Brain pericyte (primary cell): ENCODE results near the gene SDS.
"Not testable (repeated sequence)": the region's sequence is repeated elsewhere in the genome, so short reads cannot be mapped to it uniquely, and the experiment has no call there.

Source experiments
- DNase-seq: peaks from one replicate; pipeline ENCODE4 v3.0.0-alpha.2; 2012; ENCODE audit warnings: low read depth, low spot score

Gene SDS

GRCh38 chr12:113378291-113378690 lies 25.4 kb downstream of the SDS start:
- no peak for DNase-seq

GRCh38 chr12:113374823-113375428 lies 28.8 kb downstream of the SDS start:
- no peak for DNase-seq

GRCh38 chr12:113373969-113374368 lies 29.7 kb downstream of the SDS start:
- no peak for DNase-seq

- no peak for DNase-seq
These were observed 30.2 kb downstream of the SDS start for GRCh38 chr12:113373440-113373839.

- no peak for DNase-seq
These were observed 31.3 kb downstream of the SDS start for GRCh38 chr12:113372371-113372770.

- DNase-seq, result no peak
These were observed 31.9 kb downstream of the SDS start for GRCh38 chr12:113371808-113372207.

- no peak for DNase-seq
These were observed 32.6 kb downstream of the SDS start for GRCh38 chr12:113370923-113371682.

- DNase-seq, result no peak
These were observed 34.2 kb downstream of the SDS start for GRCh38 chr12:113369391-113369985.

- DNase-seq, result no peak
These were observed 35.4 kb downstream of the SDS start for GRCh38 chr12:113368331-113368730.

GRCh38 chr12:113366827-113367226 lies 36.9 kb downstream of the SDS start:
- no peak for DNase-seq

- no peak for DNase-seq
These were observed 37.9 kb downstream of the SDS start for GRCh38 chr12:113365639-113366395.

- DNase-seq, result no peak
These were observed 39.0 kb downstream of the SDS start for GRCh38 chr12:113364698-113365097.

GRCh38 chr12:113361574-113362370 lies 41.9 kb downstream of the SDS start:
- no peak for DNase-seq

- no peak for DNase-seq
These were observed 43.5 kb downstream of the SDS start for GRCh38 chr12:113359939-113360748.

GRCh38 chr12:113359133-113359938 lies 44.4 kb downstream of the SDS start:
- DNase-seq, result no peak

GRCh38 chr12:113358381-113359132 lies 45.1 kb downstream of the SDS start, which contains the start of gene PLBD2:
PLBD2 (plus strand) TSS chr12:113358587; CDS start chr12:113358601, 14 bp downstream.
- peak; percentile 57 for DNase-seq

- DNase-seq, result not testable (repeated sequence)
These were observed 49.5 kb downstream of the SDS start for GRCh38 chr12:113354192-113354591.

- DNase-seq, result no peak
These were observed 52.6 kb downstream of the SDS start for GRCh38 chr12:113351089-113351488.
